Iris pigment epithelial cell (primary cell): Measurements from ENCODE around the gene JMJD6.
"Not testable (repeated sequence)": the region's sequence is repeated elsewhere in the genome, so short reads cannot be mapped to it uniquely, and the experiment has no call there.

Experiments
- DNase-seq: peaks from one replicate; pipeline ENCODE4 v3.0.0-alpha.2; 2011; ENCODE audit warnings: low read depth

Gene JMJD6

GRCh38 chr17:76716146-76716838 lies 10.1 kb downstream of the JMJD6 start:
- DNase-seq = peak; percentile 100

- DNase-seq = no peak
Observed at GRCh38 chr17:76715496-76715830, 10.9 kb downstream of the JMJD6 start.

GRCh38 chr17:76714822-76715495 lies 11.4 kb downstream of the JMJD6 start:
- peak; percentile 45 for DNase-seq

- no peak for DNase-seq
Observed at GRCh38 chr17:76714336-76714735, 12.1 kb downstream of the JMJD6 start.

- no peak for DNase-seq
Observed at GRCh38 chr17:76713765-76714164, 12.6 kb downstream of the JMJD6 start.

GRCh38 chr17:76712321-76712720 lies 14.1 kb downstream of the JMJD6 start:
- DNase-seq = not testable (repeated sequence)

- DNase-seq = peak; percentile 69
Observed at GRCh38 chr17:76710863-76711611, 15.4 kb downstream of the JMJD6 start, which contains the start of gene MXRA7. MXRA7 (minus strand) TSS chr17:76710965; CDS start chr17:76710946, 19 bp downstream.

GRCh38 chr17:76709951-76710862 lies 16.2 kb downstream of the JMJD6 start:
- not testable (repeated sequence) for DNase-seq

GRCh38 chr17:76709077-76709950 lies 17.1 kb downstream of the JMJD6 start:
- peak; percentile 97 for DNase-seq

- DNase-seq = no peak
Observed at GRCh38 chr17:76707985-76708807, 18.2 kb downstream of the JMJD6 start.

GRCh38 chr17:76706817-76707216 lies 19.6 kb downstream of the JMJD6 start:
- DNase-seq = no peak

GRCh38 chr17:76704805-76705204 lies 21.6 kb downstream of the JMJD6 start:
- no peak for DNase-seq

- DNase-seq = no peak
Observed at GRCh38 chr17:76702941-76703637, 23.3 kb downstream of the JMJD6 start.

GRCh38 chr17:76702076-76702475 lies 24.3 kb downstream of the JMJD6 start:
- no peak for DNase-seq

- DNase-seq = no peak
Observed at GRCh38 chr17:76701471-76701967, 24.9 kb downstream of the JMJD6 start.

GRCh38 chr17:76700617-76701470 lies 25.6 kb downstream of the JMJD6 start:
- DNase-seq = peak; percentile 92

- DNase-seq = no peak
Observed at GRCh38 chr17:76700270-76700616, 26.2 kb downstream of the JMJD6 start.

GRCh38 chr17:76698466-76698977 lies 27.9 kb downstream of the JMJD6 start:
- not testable (repeated sequence) for DNase-seq
